GM19240 (cell line): Measurements from ENCODE around the gene NAT10.

Experiments
- DNase-seq: peaks from one replicate; pipeline ENCODE4 v3.0.0; 2011; ENCODE audit warnings: low spot score; ENCODE audit not compliant: insufficient read length

NAT10 gene

DNA sequence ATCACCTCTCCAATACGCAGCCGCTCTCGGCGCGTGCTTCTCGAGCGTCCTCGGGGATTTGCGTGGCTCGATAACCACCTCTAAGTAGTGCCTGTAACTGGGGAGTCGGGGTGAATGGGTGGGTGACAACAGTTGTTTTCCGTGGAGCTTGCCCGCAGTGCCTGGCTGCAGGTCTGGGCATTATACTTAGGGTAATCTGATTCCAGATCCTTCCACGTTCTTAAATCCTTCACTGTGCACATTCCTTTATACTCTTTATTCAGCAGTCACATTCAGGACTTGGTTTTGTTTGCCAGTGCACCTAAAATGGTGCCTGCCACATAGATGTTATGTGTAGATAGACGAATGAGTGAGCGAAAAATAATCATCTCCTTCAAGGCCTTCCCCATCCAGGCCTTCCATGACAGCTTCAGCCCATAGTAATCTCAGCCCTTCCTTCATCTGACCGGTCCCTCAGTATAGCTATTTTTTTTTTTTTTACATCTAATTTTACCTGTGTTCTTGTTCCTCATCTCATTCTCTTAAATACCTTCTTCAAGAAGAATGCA is 602 bp downstream of the NAT10 start:
- no peak for DNase-seq

DNA sequence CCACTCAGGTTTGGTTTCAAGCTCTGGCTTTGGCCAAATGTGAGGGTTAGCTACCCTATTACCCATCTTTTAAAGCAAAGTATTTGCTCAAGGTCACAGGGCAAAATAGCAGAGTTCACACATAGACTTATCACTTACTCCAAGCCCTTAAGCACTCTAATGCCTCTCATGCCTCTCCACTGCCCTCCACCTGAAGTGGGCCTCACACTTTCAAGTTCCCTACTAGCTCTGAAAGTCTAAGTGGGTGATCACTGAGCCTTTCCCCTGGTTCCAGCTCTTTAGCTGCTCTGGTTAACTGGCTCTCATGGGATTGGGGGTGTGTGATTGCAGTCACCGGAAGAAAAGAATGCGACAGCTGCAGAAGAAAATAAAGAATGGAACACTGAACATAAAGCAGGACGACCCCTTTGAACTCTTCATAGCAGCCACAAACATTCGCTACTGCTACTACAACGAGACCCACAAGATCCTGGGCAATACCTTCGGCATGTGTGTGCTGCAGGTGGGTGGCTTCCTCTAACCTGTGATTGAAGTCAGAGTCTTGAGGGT is 6.4 kb downstream of the NAT10 start:
- DNase-seq = no peak

DNA sequence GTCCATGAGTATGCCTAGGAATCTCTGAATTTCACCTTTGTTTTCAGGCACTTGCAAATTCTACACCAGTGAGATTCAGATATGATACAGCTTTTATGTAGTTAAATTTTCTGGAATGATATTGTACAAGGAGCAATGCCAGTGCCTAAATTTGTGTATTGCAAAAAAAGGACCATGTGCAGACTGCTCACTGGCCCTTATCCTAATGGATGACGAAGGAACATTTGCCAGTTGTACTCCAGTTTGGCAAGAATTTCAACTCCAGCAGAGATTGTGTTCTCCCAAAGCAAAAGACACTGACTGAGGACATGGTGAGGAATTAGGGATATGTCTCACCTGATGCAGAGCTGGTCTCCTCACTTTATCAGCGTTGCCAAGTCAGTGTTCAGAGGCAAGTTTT is 8.6 kb downstream of the NAT10 start:
- no peak for DNase-seq

DNA sequence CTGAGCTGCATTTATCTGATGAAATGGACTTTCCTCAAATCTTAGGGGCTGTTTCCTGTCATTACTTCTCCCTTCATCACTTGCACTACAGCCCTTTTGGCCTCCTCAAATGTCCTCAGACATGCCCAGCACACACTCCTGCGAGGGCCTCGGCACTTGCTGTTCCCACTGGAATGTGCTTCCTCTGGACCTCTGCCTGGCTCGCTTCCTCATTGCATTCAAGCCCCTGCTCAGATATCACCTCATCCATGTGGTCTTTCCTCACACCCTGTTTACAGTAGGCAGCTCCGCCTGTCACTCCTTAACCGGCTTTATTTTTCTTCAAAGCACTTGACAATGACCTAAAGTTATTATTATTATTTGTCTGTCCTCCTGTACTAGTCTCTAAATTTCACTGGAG is 9.0 kb downstream of the NAT10 start:
- no peak for DNase-seq

DNA sequence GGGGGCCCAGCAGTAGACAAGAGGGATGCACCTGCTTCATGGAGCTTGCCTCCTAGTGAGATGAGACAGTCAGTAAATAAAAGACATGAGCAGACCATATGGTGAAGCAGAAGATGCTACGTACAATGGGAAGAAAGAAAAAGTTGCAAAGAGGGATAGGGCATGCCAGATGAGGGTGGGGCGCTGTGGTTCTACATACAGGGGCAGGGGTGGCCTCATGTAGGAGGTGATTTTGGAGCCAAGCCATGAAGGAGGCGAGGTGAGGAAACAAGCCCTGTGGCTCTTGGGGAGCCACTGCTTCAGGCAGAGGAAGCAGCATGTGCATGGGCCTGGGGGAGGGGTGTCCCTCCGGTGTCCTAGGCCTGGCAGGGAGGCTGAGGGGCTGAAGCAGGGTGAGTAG is 15.2 kb downstream of the NAT10 start:
- DNase-seq = no peak

DNA sequence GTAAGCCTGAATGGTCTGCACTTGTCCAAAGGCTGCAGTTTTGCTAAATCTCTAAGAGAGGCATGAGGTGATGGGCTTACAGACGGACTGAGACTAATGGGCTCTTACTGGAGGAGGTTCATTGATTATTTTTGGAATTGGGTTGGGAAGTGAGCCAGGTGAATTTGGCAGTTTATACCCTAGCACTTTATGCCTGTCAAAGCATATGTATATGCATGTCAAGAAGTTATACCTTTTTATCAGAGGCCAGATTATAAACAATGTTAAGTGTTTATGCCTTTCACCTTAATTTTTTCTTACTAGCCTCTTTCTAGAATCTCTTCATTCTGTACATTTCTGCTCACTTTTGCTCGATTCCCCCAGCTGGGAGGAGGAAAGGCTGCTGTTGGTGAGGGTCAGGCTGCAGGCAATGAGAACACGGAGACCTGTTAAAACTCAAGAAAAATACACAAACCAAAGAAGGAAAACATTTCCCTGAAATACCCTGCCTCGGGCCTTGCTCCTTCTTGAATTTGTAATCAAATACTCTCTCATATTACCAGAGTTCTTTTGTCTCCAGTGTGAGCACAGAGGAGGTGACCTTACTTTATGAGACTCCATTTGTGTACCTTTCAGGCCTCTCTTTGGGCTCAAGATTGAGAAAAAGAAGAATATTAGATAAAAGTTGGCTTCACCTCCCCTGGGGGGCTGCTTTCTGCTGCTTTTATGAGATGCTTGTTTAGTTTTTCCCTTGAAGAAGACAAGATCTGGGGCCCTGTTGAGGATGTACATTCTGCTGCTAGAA is 19.6 kb downstream of the NAT10 start:
- no peak for DNase-seq

DNA sequence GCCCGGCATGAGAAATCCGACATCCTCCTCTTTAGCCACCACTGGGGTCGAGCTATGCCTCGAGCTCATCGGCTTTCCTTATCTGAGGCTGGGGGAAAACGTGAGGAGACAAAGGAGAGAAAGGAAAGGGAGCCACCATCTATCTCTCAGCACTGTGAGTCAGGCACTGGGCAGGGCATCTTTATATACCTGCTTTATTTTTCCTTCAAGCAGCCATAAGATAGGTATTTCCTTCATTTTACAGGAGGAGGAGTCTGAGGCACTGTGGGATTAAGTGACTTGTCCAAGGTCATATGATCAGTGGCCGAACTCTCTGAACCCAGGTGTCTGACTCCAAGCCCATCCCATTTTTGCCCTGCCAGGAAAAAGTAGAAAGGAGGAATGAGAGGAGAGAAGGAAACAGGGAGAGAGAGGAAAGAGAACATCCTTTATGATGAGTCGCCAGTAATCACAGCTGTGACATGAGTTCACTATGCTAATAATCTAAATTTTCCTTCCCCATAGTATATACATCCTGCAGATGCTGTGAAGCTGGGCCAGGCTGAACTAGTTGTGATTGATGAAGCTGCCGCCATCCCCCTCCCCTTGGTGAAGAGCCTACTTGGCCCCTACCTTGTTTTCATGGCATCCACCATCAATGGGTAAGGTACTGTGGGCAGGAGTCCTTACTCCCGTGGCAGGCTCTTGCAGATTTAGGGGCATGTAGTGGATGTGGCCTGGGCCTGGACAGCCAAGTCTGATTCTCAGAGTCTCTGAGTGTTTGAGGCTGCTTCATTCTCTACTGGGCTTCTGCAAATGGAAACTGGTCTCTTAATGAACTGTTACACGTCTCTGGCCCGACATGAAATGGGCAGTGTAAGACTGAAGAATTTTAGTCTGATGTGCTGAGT is 21.8 kb downstream of the NAT10 start:
- no peak for DNase-seq

DNA sequence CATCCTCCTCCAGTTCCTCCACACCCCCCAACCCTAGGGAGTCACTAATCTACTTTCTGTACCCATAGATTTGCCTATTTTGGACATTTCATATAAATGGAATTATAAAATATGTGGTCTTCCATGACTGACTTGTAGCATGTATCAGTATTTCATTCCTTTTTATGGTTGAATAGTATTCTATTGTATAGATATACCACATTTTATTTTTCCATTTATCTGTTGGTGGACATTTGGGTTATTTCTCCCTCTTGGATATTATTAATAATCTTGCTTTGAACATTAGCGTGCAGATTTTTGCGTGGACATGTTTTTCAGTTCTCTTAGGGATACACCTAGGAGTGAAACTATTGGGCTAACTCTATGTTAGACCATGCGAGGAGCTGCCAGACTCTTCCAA is 23.4 kb downstream of the NAT10 start:
- no peak for DNase-seq

DNA sequence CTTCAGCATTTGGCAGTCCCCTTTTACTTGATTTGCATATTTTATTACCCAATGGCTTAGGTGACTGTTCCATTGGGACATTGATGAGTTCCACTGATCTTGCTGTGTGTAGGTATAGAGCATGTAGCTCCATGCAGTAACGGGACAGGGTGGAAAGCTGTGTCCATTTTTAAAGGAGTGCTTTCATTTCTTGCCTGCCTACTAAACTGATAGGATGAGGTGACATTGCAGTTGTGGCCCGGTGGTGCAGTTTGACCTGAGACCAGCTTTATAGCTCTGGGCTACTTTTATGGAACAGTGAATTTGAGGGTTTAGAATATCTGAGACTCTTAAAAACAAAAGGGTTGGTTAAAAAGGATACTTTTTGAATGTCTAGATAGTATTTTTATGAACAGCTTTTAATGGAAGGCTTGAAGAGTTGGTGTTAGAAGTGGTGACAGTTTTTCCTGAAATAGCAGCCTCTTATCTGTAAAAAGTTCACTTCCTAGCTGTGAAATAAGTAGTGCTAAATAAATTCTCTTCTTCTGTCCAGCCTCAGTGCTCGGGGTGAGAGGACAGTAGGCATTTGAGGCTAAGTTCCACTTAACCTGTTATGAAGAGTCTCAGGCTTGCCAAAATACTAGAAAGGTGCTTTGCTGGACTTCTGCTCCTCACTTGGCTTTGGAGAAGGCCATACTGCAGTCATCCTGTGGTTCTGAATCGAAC is 27.0 kb downstream of the NAT10 start:
- DNase-seq = no peak

DNA sequence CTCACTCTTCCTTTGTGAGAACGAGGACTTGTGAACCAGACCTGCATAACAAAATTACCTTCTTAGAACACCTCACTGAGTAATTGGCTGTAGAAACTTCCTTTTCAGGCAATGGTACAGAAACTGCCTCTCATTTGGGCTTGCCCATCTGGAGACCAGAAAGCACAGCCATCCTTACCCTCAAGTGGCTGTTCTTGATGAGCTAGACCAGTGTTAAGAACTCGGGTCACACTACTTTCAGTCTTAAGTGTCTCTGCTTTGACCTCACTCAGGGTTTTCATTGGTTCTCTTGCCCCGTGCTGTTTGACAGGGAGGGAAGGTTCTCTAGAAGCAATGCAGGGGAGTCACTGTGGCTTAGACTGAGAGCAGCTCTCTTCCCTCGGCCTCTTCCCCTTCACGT is 29.3 kb downstream of the NAT10 start:
- no peak for DNase-seq

DNA sequence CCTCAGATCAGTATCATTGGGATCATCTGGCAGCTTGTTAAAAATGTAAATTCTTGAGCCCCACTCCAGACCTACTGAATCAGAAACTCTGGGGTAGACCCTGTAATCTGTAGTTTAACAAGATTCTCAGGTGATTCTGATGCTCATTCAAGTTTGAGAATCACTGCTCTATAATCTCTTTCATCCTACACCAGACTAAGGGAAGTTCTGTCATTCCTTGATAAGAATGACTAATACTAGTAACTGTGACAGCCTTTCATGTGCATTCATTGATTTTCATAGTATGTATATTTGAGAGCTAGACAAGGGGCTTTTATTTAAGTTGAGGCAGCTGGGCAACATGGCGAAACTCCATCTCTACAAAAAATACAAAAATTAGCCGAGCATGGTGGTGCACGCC is 30.0 kb downstream of the NAT10 start:
- DNase-seq = no peak

DNA sequence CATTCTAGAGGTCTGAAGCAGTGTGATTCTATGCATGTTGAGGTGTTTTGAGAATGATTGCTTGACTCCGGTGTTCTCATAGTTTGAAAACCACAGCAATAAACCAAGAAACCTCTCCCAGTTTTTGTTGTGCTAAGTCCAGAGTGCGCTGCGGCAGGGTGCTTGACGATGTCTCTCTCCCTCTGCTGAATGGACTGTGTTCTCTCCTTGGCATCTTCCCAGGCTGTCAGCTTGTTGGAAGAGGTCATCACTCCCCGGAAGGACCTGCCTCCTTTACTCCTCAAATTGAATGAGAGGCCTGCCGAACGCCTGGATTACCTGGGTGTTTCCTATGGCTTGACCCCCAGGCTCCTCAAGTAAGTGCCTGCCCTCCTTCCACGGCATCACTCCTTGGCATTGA is 31.0 kb downstream of the NAT10 start:
- DNase-seq = no peak

DNA sequence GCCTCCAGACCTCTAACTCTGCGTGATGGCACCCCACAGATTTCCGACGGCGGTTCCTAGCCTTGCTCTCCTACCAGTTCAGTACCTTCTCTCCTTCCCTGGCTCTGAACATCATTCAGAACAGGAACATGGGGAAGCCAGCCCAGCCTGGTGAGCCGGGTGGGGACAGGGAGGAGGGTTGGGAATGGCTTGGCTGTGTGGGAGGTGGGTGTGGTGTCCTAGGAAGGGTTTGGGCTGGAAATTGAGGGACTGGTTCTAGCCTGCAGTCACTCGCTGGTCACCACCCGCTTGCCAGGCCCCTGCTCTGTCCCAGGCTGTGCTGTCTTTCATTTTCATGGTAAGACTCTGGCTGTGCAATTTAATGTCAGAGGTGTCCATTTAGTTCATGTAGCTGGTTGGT is 33.9 kb downstream of the NAT10 start:
- DNase-seq = no peak

DNA sequence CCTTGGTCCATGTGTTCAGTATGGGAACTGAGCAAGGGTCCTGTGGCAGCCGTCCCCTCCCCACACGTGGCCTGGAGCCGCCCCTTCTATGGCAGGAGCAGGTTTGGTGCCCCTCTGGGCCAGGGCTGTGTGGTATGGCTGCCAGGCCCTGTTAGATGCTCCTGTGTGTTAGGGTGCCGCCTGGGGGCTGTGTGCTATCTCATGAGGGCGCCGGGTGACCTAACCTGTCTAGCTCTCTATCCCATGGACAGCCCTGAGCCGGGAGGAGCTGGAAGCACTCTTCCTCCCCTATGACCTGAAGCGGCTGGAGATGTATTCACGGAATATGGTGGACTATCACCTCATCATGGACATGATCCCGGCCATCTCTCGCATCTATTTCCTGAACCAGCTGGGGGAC is 34.7 kb downstream of the NAT10 start:
- no peak for DNase-seq

DNA sequence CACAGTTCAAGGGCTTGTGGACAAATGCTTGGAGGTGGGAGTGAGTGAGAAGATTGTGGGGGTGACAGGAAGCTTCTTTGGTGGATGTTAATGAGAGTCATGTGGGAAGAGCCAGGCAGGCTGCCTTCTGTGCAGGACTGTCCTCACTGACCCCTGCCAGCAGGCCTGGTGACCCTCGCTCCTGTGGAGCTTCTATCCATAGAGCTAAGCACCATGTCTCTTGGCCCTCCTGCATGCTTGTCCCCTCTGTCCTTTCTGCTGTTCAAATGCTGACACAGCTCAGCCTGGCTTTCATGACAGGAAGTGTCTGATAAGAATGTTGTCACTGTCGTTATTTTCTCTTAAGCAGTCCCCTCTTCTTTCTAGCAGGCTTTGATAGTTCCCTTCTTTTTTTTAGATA is 37.6 kb downstream of the NAT10 start:
- no peak for DNase-seq

DNA sequence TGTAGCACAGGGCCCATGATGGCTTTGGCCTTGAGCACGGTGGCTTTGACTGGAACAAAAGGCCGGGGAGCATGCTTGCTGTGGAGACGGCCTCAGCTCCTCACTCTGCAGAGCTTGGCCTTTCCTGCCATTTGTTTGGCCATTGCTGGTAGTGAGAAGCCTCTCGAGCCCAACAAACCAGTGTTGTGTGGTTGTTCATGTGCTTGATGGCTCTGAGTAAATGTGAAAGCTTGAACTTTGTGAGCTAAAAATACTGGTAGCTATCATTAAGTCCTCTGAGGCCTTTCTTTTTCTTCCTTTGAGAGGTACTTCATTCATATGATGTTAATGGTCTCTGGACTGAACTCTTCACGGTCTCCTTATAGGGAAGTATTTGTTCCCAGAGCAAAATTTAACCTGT is 39.6 kb downstream of the NAT10 start:
- DNase-seq = peak; percentile 50

DNA sequence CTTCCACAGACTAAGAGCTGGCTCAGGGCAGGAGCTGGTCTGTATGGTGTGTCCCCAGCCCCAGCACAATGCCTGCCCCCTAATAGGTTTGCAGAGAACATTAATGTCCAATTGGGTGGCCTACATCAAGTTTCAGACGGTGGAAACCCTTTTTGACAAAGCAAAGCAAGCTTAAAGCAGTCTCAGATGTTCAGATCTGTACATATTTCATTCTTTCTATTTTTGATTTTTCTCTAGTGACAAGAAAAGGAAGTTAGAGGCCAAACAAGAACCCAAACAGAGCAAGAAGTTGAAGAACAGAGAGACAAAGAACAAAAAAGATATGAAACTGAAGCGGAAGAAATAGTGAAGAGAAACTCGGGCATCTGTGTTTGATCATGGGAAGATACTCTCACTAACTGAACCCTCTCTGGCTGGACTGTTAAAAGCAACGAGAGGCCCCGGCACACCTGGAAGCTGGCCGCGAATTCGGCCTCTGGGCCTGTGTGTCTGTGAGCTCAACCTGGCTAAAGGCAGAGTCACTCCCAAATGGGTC is 40.5 kb downstream of the NAT10 start:
- DNase-seq = no peak

DNA sequence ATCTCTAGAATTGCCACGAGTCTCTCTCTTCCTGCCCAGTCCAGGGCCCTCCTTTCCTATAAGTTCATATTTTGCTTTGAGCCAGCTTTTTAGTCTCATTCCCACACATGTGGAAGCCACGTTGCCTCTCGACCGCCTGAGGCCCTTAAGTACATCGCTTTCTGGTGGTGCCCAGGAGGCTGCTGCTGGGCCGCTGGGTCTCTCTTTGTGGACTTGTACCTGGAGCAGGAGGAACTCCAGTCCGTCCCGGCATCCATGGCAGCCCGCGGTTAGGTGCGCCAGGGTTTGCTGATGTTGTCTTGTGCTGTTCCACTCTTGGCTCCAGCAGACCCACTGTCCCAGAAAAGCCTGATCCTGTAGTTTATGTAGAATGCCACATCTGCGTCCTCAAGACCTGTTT is 41.0 kb downstream of the NAT10 start:
- no peak for DNase-seq

DNA sequence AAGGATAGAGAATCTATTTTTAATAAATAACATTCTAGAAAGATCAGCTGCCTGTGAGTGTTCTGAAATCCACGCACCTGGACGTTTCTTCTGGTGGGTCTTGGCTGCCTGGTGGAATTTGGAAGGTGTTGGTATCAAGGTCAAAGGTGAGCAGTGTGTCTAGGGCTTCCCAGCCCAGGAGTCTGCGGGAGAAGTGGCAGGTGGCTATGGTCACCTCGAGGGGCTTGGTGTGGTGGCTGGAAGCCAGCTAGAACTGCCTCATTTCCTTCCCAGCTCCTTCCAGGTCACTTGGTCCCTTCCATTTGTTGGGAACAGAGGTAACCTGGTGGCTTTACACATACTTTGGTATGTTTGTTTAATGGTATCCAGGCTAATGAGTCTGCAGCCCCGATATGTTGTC is 41.4 kb downstream of the NAT10 start:
- DNase-seq = no peak

DNA sequence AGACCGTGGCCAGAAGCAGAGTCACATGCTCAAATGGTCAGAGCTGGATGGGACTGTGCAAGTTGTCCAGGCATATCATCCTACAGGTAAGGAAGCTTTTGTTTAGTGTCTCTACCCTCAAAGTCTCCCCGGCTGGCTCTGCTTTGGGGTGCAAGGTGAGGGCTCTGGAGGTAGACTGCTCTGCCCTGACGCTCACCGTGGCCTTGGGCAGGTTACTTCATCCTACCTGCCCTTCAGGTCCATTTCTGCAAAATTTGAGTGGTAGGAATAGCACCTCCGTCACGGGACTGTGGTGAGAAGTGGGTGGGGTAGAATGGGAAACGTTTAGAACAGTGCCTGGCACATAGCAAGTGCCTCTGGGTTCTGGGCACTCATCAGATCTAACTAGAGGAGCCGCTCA is 42.2 kb downstream of the NAT10 start:
- DNase-seq = no peak

DNA sequence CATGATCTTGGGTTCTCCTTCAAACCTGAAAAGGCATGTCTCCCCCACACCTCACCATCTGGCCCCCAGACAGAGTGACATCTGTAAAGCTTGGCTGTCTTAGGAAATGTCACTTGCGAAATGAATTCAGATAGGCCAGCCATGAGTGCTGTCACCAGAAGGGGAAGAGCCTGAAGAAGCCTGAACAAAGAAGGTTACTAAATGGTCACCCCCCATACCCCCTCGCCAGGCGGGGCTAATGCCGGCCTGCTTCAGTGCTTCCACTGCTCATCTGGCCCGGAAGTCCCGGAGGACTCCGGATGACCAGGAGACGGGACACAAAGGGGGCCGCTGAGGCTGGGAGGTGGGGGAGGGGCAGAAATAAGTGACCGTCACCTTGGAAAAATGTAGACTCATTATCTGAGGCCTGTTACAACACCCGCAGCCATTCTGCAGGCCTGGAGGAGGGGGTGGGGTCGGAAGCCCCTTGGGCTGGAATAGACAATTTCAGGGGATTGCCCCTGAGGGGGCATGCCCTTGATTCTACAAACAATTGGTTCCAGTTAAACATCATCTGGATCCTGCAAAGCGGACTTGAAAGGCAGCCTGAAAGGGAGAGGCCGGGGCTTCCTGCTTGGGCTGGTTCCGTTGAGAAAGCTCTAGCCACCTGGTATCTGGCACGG is 43.2 kb downstream of the NAT10 start:
- DNase-seq = no peak
